ENCODE results near the gene IKZF4.
"Not testable (repeated sequence)": the region's sequence is repeated elsewhere in the genome, so short reads cannot be mapped to it uniquely, and the experiment has no call there.

Gene IKZF4

DNA sequence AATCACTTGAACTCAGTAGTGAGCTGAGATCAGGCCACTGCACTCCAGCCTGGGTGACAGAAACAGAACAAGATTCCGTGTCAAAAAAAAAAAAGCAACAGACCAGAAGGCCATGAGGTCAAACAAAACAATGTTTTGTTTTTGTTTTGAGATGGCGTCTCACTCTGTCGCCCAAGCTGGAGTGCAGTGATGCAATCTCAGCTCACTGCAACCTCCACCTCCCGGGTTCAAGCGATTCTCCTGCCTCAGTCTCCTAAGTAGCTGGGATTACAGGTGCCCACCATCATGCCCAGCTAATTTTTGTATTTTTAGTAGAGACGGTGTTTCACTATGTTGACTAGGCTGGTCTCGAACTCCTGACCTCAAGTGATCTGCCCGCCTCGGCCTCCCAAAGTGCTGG lies 57.1 kb downstream of the IKZF4 start:
- H2AK5ac ChIP-seq (ENCODE audit: low read depth, low read length); H2BK12ac ChIP-seq (ENCODE audit: low read length); H3K79me1 ChIP-seq (ENCODE audit: low read depth, low read length); H3K4ac ChIP-seq (ENCODE audit: low read length); H4K91ac ChIP-seq (ENCODE audit: low read depth, low read length, poor library complexity); H3K9me3 ChIP-seq (replicated peaks in 1 of 2; ENCODE audit: control insufficient read depth in 2 of 2, insufficient read depth in 1 of 2, low read depth in 1 of 2, low read length in 2 of 2); H2BK5ac ChIP-seq (ENCODE audit: low read length); H3K23ac ChIP-seq (ENCODE audit: low read depth, low read length, poor library complexity); H2AFZ ChIP-seq (ENCODE audit: low read length); DNase-seq (ENCODE audit: low spot score); H3K36me3 ChIP-seq (replicated peaks in 1 of 2; ENCODE audit: control insufficient read depth in 2 of 2, insufficient read depth in 2 of 2, low read length in 2 of 2); H4K8ac ChIP-seq (ENCODE audit: low read depth, low read length); H3K9ac ChIP-seq (ENCODE audit: low read depth, low read length, poor library complexity); H2BK15ac ChIP-seq (ENCODE audit: low read length); H3K27ac ChIP-seq (replicated peaks; ENCODE audit: low read length); H3K18ac ChIP-seq (ENCODE audit: low read length); H3K14ac ChIP-seq (ENCODE audit: low read length); H2BK120ac ChIP-seq (ENCODE audit: low read depth, low read length); H3K4me3 ChIP-seq (ENCODE audit: low read length in 2 of 2); H3K4me2 ChIP-seq (ENCODE audit: insufficient read depth, low read length, poor library complexity, severe bottlenecking): not testable (repeated sequence)
- Histone ChIP-seq H3K4me1 (ENCODE audit: control insufficient read depth in 2 of 2, insufficient read depth in 1 of 2, low read depth in 1 of 2, low read length in 2 of 2) (peaks cover 9 to 12% of the 10 kb centered on the region in 2 donors), H3K27me3 (ENCODE audit: control insufficient read depth in 3 of 3, insufficient read depth in 3 of 3, low read depth in 1 of 3, low read length in 3 of 3) (peaks cover 0 to 41% (median 18%) of the 10 kb centered on the region in 3 experiments)
- whole genome bisulfite sequencing, 2 donors (ENCODE audit: extremely low coverage in 2 of 2, insufficient read length in 2 of 2, insufficient replicate concordance in 1 of 2): no CpG with 5 or more reads among the region's 9 CpGs

DNA sequence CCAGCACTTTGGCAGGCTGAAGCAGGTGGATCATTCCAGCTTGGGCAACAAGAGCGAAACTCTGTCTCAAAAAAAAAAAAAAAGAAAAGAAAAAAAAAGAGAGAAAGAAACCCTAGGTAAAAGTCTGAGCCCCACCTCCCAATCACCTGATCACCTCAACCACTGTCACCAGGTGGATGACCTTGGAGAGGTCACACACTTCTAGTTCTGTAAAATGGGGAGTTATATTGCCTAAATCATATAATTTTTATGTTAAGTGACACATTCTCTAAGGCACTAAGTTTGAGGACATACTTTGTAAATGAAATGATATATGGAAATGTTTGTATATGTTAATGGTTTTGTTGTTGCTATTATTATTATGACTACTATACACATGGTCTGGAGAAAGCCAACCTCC lies 57.6 kb downstream of the IKZF4 start:
- no peak overlapping the region for H3K4me2 ChIP-seq (ENCODE audit: insufficient read depth, low read length, poor library complexity, severe bottlenecking)
- WGBS, 2 donors (ENCODE audit: extremely low coverage in 2 of 2, insufficient read length in 2 of 2, insufficient replicate concordance in 1 of 2): no CpG with 5 or more reads among the region's 1 CpG
- no peaks in the 10 kb centered on the region for H3K36me3 ChIP-seq (replicated peaks in 1 of 2; ENCODE audit: control insufficient read depth in 2 of 2, insufficient read depth in 2 of 2, low read length in 2 of 2)
- no peak overlapping the region for H2BK5ac ChIP-seq (ENCODE audit: low read length)
- H3K9ac ChIP-seq (ENCODE audit: low read depth, low read length, poor library complexity): no peak overlapping the region
- H4K8ac ChIP-seq (ENCODE audit: low read depth, low read length): no peak overlapping the region
- H2AK5ac ChIP-seq (ENCODE audit: low read depth, low read length): no peak overlapping the region
- H2BK15ac ChIP-seq (ENCODE audit: low read length): no peak overlapping the region
- H3K9me3 ChIP-seq (replicated peaks in 1 of 2; ENCODE audit: control insufficient read depth in 2 of 2, insufficient read depth in 1 of 2, low read depth in 1 of 2, low read length in 2 of 2): no peaks in the 10 kb centered on the region
- H4K91ac ChIP-seq (ENCODE audit: low read depth, low read length, poor library complexity): no peak overlapping the region
- H2BK120ac ChIP-seq (ENCODE audit: low read depth, low read length): no peak overlapping the region
- no peak overlapping the region for H3K4ac ChIP-seq (ENCODE audit: low read length)
- H3K18ac ChIP-seq (ENCODE audit: low read length): no peak overlapping the region
- no peak overlapping the region for H3K4me3 ChIP-seq (ENCODE audit: low read length in 2 of 2)
- no peaks in the 10 kb centered on the region for H3K79me1 ChIP-seq (ENCODE audit: low read depth, low read length)
- no peak overlapping the region for H3K14ac ChIP-seq (ENCODE audit: low read length)
- H2AFZ ChIP-seq (ENCODE audit: low read length): peak overlapping the region; percentile 99
- no peak overlapping the region for H2BK12ac ChIP-seq (ENCODE audit: low read length)
- no peak for DNase-seq (ENCODE audit: low spot score)
- no peak overlapping the region for H3K27ac ChIP-seq (replicated peaks; ENCODE audit: low read length)
- peaks cover 9 to 12% of the 10 kb centered on the region in 2 donors for H3K4me1 ChIP-seq (ENCODE audit: control insufficient read depth in 2 of 2, insufficient read depth in 1 of 2, low read depth in 1 of 2, low read length in 2 of 2)
- no peak overlapping the region for H3K23ac ChIP-seq (ENCODE audit: low read depth, low read length, poor library complexity)
- peaks cover 0 to 45% (median 18%) of the 10 kb centered on the region in 3 experiments for H3K27me3 ChIP-seq (ENCODE audit: control insufficient read depth in 3 of 3, insufficient read depth in 3 of 3, low read depth in 1 of 3, low read length in 3 of 3)

DNA sequence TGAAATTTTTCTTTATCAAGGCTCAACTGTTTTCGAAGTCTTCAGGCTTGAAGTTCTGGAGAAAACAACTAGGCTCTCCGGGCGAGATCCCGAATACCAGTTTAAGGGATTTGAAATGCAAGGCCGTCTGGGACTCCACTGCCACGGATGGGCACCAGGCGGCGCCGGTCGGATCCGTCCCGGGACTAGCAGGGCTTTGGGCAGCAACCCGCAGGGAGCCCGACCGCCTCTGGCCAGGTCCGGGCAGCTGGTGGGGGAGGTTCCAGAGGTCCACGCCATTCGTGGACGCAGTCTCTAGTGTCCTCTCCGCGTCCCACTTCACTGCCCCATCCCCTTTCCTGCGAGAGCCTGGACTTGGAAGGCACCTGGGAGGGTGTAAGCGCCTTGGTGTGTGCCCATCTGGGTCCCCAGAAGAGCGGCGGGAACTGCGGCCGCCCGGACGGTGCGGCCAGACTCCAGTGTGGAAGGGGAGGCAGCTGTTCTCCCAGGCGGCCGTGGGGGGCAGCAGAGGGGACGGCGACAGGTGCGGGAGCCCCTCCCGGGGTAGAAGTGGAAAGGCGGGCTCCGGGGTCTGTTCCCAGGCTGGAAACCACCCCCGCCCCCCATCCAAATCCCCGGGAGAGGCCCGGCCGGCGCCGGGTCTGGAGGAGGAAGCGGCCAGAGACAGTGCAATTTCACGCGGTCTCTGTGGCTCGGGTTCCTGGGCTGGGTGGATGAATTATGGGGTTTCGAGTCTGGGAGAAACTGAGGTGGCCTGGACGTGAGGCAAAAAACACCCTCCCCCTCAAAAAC lies 58.3 kb downstream of the IKZF4 start:
- H4K91ac ChIP-seq (ENCODE audit: low read depth, low read length, poor library complexity): no peak overlapping the region
- H3K9me3 ChIP-seq (replicated peaks in 1 of 2; ENCODE audit: control insufficient read depth in 2 of 2, insufficient read depth in 1 of 2, low read depth in 1 of 2, low read length in 2 of 2): no peaks in the 10 kb centered on the region
- H3K36me3 ChIP-seq (replicated peaks in 1 of 2; ENCODE audit: control insufficient read depth in 2 of 2, insufficient read depth in 2 of 2, low read length in 2 of 2): no peaks in the 10 kb centered on the region
- H2AK5ac ChIP-seq (ENCODE audit: low read depth, low read length): peak overlapping the region; percentile 34
- H3K4me3 ChIP-seq (ENCODE audit: low read length in 2 of 2): peak overlapping the region; percentile 47 to 83
- peak overlapping the region; percentile 95 for H3K4me2 ChIP-seq (ENCODE audit: insufficient read depth, low read length, poor library complexity, severe bottlenecking)
- peaks cover 0 to 52% (median 18%) of the 10 kb centered on the region in 3 experiments for H3K27me3 ChIP-seq (ENCODE audit: control insufficient read depth in 3 of 3, insufficient read depth in 3 of 3, low read depth in 1 of 3, low read length in 3 of 3)
- peak overlapping the region; percentile 89 for H4K8ac ChIP-seq (ENCODE audit: low read depth, low read length)
- H2BK120ac ChIP-seq (ENCODE audit: low read depth, low read length): peak overlapping the region; percentile 39
- no peak overlapping the region for H3K4ac ChIP-seq (ENCODE audit: low read length)
- peaks cover 9 to 12% of the 10 kb centered on the region in 2 donors for H3K4me1 ChIP-seq (ENCODE audit: control insufficient read depth in 2 of 2, insufficient read depth in 1 of 2, low read depth in 1 of 2, low read length in 2 of 2)
- peak overlapping the region; percentile 87 for H3K23ac ChIP-seq (ENCODE audit: low read depth, low read length, poor library complexity)
- no peak overlapping the region for H3K27ac ChIP-seq (replicated peaks; ENCODE audit: low read length)
- no CpG with 5 or more reads among the region's 50 CpGs for WGBS, 2 donors (ENCODE audit: extremely low coverage in 2 of 2, insufficient read length in 2 of 2, insufficient replicate concordance in 1 of 2)
- no peaks in the 10 kb centered on the region for H3K79me1 ChIP-seq (ENCODE audit: low read depth, low read length)
- no peak overlapping the region for H3K14ac ChIP-seq (ENCODE audit: low read length)
- peak overlapping the region; percentile 60 for H2BK12ac ChIP-seq (ENCODE audit: low read length)
- no peak overlapping the region for H2BK5ac ChIP-seq (ENCODE audit: low read length)
- peak overlapping the region; percentile 96 for H3K18ac ChIP-seq (ENCODE audit: low read length)
- DNase-seq (ENCODE audit: low spot score): peak; percentile 71
- peak overlapping the region; percentile 99 for H2AFZ ChIP-seq (ENCODE audit: low read length)
- peak overlapping the region; percentile 70 for H3K9ac ChIP-seq (ENCODE audit: low read depth, low read length, poor library complexity)
- H2BK15ac ChIP-seq (ENCODE audit: low read length): peak overlapping the region; percentile 27

DNA sequence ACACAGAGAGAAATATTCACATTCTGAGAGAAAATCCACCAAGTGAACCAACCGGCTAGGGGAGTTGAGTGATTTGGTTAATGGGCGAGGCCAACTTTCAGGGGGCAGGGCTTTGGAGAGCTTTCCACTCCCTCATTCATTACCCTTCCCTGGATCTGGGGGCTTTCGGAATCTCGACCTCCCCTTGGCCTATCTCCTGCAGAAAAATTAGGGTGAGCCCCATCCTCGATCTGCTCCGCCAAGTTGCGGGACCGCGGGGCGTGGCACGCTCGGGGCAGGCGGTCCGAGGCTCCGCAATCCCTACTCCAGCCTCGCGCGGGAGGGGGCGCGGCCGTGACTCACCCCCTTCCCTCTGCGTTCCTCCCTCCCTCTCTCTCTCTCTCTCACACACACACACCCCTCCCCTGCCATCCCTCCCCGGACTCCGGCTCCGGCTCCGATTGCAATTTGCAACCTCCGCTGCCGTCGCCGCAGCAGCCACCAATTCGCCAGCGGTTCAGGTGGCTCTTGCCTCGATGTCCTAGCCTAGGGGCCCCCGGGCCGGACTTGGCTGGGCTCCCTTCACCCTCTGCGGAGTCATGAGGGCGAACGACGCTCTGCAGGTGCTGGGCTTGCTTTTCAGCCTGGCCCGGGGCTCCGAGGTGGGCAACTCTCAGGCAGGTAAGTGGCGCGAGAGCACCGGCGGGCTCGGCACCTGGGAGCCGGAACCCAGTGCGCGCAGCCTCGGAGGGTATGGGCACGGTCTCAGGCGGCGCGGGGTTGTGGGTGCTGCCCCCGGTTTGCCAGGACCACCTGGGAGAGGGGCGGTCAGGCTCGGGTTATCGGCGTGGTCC lies 59.1 kb downstream of the IKZF4 start, which contains the start of gene ERBB3:
ERBB3 (plus strand) TSS at position 443 of the 833 bp plus-strand sequence; CDS start at position 579, 136 bp downstream.
- Histone ChIP-seq H3K36me3 (replicated peaks in 1 of 2; ENCODE audit: control insufficient read depth in 2 of 2, insufficient read depth in 2 of 2, low read length in 2 of 2) (no peaks in the 10 kb centered on the region), H4K8ac (ENCODE audit: low read depth, low read length) (peak within 1 kb of the TSS; percentile 89), H3K79me1 (ENCODE audit: low read depth, low read length) (no peaks in the 10 kb centered on the region), H3K27ac (replicated peaks; ENCODE audit: low read length) (no peak within 1 kb of the TSS), H3K4me1 (ENCODE audit: control insufficient read depth in 2 of 2, insufficient read depth in 1 of 2, low read depth in 1 of 2, low read length in 2 of 2) (peaks cover 9 to 12% of the 10 kb centered on the region in 2 donors), H2AFZ (ENCODE audit: low read length) (peak within 1 kb of the TSS; percentile 99), H3K27me3 (ENCODE audit: control insufficient read depth in 3 of 3, insufficient read depth in 3 of 3, low read depth in 1 of 3, low read length in 3 of 3) (peaks cover 0 to 52% (median 18%) of the 10 kb centered on the region in 3 experiments), H3K9me3 (replicated peaks in 1 of 2; ENCODE audit: control insufficient read depth in 2 of 2, insufficient read depth in 1 of 2, low read depth in 1 of 2, low read length in 2 of 2) (no peaks in the 10 kb centered on the region), H3K9ac (ENCODE audit: low read depth, low read length, poor library complexity) (peak within 1 kb of the TSS; percentile 80), H2AK5ac (ENCODE audit: low read depth, low read length) (peak within 1 kb of the TSS; percentile 46), H3K4me3 (ENCODE audit: low read length in 2 of 2) (peak within 1 kb of the TSS; percentile 47 to 83), H3K14ac (ENCODE audit: low read length) (no peak within 1 kb of the TSS), H3K4me2 (ENCODE audit: insufficient read depth, low read length, poor library complexity, severe bottlenecking) (peak within 1 kb of the TSS; percentile 95), H3K18ac (ENCODE audit: low read length) (peak within 1 kb of the TSS; percentile 96), H2BK120ac (ENCODE audit: low read depth, low read length) (peak within 1 kb of the TSS; percentile 39), H3K23ac (ENCODE audit: low read depth, low read length, poor library complexity) (peak within 1 kb of the TSS; percentile 96), H2BK15ac (ENCODE audit: low read length) (peak within 1 kb of the TSS; percentile 88), H2BK12ac (ENCODE audit: low read length) (peak within 1 kb of the TSS; percentile 73), H4K91ac (ENCODE audit: low read depth, low read length, poor library complexity) (no peak within 1 kb of the TSS), H2BK5ac (ENCODE audit: low read length) (no peak within 1 kb of the TSS), H3K4ac (ENCODE audit: low read length) (no peak within 1 kb of the TSS)
- WGBS, 2 donors (ENCODE audit: extremely low coverage in 2 of 2, insufficient read length in 2 of 2, insufficient replicate concordance in 1 of 2): no CpG with 5 or more reads among the region's 59 CpGs
- DNase-seq (ENCODE audit: low spot score): peak; percentile 56

All from neuronal stem cell (in vitro differentiated cells).